Tibial artery (tissue), 4 donors: ENCODE measurements around the gene NCKIPSD.

Experiments
- DNase-seq, 2 donors: peaks; one replicate each; pipeline ENCODE4 v3.0.0-alpha.2; 2019
- H3K27ac ChIP-seq, 2 donors: fragments of 200-600 bp; sonication (generic) in 1 of 2; 1 replicate in 1 of 2; 2 replicates in 1 of 2; pipeline ENCODE4 v1.5.1; 2018 to 2019; ENCODE audit warnings: mild to moderate bottlenecking in 1 of 2
- H3K27me3 ChIP-seq, 2 donors: fragments of 200-600 bp; sonication (generic) in 1 of 2; one replicate each; pipeline versions ENCODE4 v1.5.1 to v1.6.0; 2016 to 2019
- H3K36me3 ChIP-seq, 3 donors: fragments of 200-600 bp; sonication (generic) in 2 of 3; one replicate each; pipeline ENCODE4 v1.5.1; 2016 to 2019; ENCODE audit warnings: mild to moderate bottlenecking in 2 of 3
- H3K4me1 ChIP-seq, 4 donors: fragments of 200-600 bp; sonication (generic) in 2 of 4; 1 replicate in 3 of 4; 2 replicates in 1 of 4; pipeline ENCODE4 v1.5.1; 2016 to 2019
- H3K4me3 ChIP-seq, 2 donors: fragments of 200-600 bp; sonication (generic) in 1 of 2; 1 replicate in 1 of 2; 2 replicates in 1 of 2; pipeline ENCODE4 v1.5.1; 2018 to 2019; ENCODE audit warnings: mild to moderate bottlenecking in 2 of 2
- H3K9me3 ChIP-seq, 3 donors: fragments of 200-600 bp; sonication (generic) in 1 of 3; one replicate each; pipeline ENCODE4 v1.5.1; 2016 to 2019
- intact Hi-C: fragments of 100-400 bp; cut with DNase I; formaldehyde crosslinking; loops from one replicate; pipeline ENCODE4 v1.15.0; 2023; ENCODE audit warnings: low total_unique reads
- TF ChIP-seq, protein P1 (sequence below), 2 experiments: fragments of 200-600 bp in 1 of 2; fragments of 450-650 bp in 1 of 2; IDR thresholded peaks; one replicate each; pipeline ENCODE4 v1.5.1; 2017 to 2019; ENCODE audit warnings: antibody characterized with exemption in 2 of 2, mild to moderate bottlenecking in 1 of 2, moderate library complexity in 1 of 2

NCKIPSD gene

DNA sequence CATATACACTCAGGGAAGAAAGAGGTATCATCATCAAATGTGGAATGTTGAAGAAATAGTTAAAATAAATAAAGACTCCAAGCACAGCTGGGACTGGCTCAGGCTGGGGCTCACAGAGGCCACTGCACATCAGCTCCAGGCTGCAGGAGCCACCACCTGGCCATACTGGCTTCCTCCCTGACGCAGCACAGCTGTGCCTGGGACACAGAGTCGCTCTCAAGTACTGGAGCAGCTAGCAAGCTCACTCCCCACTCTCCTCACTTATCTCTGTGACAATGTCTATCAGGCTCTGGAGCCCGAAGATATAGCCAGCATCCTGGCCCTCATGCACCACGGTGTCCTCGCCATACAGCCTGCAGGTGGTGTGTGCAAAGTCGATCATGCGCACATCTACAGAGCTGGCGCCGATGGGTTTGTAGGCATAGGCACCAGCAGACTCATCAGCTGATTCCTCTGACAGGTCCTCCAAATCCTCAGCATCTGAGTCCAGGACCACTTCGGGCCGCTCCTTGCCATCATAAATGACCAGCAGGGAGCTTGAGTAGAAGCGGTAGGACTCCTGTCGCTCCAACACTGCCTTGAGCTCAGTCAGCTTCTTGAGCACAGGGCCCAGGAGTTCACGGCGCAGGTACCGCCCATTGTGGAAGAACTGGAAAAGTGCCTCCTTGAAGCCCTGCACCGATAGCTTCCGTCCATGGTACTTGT is 2.5 kb upstream of the NCKIPSD start:
- TF ChIP-seq, protein P1, sequence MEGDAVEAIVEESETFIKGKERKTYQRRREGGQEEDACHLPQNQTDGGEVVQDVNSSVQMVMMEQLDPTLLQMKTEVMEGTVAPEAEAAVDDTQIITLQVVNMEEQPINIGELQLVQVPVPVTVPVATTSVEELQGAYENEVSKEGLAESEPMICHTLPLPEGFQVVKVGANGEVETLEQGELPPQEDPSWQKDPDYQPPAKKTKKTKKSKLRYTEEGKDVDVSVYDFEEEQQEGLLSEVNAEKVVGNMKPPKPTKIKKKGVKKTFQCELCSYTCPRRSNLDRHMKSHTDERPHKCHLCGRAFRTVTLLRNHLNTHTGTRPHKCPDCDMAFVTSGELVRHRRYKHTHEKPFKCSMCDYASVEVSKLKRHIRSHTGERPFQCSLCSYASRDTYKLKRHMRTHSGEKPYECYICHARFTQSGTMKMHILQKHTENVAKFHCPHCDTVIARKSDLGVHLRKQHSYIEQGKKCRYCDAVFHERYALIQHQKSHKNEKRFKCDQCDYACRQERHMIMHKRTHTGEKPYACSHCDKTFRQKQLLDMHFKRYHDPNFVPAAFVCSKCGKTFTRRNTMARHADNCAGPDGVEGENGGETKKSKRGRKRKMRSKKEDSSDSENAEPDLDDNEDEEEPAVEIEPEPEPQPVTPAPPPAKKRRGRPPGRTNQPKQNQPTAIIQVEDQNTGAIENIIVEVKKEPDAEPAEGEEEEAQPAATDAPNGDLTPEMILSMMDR (IDR thresholded peaks at IDR 0.05), result no peak
- H3K4me3 ChIP-seq, result no peak overlapping the region
- intact Hi-C loops, result loop anchor here (10.0 kb wide), 1 partner anchor 223 kb away; a partner anchor contains a TSS
- peaks cover 0 to 43% (median 31%) of the 10 kb centered on the region in 4 donors for H3K4me1 ChIP-seq
- peak overlapping the region in 1 of 2 donors; percentile 74 for H3K27ac ChIP-seq
- no peak for DNase-seq
- no peaks in the 10 kb centered on the region for H3K27me3 ChIP-seq
- no peaks in the 10 kb centered on the region for H3K9me3 ChIP-seq
- peaks cover 50 to 61% (median 59%) of the 10 kb centered on the region in 3 donors for H3K36me3 ChIP-seq

DNA sequence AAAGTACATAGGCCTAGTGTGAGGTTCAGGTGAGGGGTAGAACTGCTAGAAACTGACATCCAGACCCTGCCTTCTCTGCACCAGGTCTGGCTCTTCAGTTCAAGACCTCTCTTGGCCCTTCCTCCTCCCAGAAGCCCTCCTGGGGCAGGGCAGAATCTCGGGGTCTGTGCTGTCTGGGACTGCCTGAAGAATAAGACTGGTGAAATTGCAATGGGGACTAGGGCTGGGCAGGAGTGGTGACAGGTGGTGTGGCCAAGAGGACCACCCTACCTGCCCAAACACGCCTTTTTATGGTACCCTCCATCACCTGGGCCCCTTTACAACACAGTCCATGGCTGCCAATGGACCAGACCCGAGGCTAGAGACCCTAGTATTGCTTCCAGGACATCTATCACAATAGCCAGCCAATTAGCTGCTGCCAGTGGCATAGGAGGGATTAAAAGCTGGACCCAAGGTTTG is 1.5 kb upstream of the NCKIPSD start:
- no peak overlapping the region for H3K4me3 ChIP-seq
- no peaks in the 10 kb centered on the region for H3K27me3 ChIP-seq
- peak overlapping the region; percentile 74 to 89 for H3K27ac ChIP-seq
- peaks cover 42 to 56% (median 50%) of the 10 kb centered on the region in 3 donors for H3K36me3 ChIP-seq
- intact Hi-C loops, result loop anchor here (10.0 kb wide), 1 partner anchor 222 kb away; a partner anchor contains a TSS
- TF ChIP-seq, protein P1 (IDR thresholded peaks at IDR 0.05), result no peak
- no peaks in the 10 kb centered on the region for H3K9me3 ChIP-seq
- peaks cover 0 to 38% (median 32%) of the 10 kb centered on the region in 4 donors for H3K4me1 ChIP-seq
- no peak for DNase-seq

GRCh38 chr3:48686538-48687219 is 964 bp upstream of the NCKIPSD start:
- no peak for DNase-seq
- Histone ChIP-seq H3K9me3 (no peaks in the 10 kb centered on the region), H3K27ac (peak overlapping the region; percentile 74 to 89), H3K4me3 (peak overlapping the region; percentile 67 to 90), H3K36me3 (peaks cover 42 to 56% (median 50%) of the 10 kb centered on the region in 3 donors), H3K4me1 (peaks cover 0 to 37% (median 32%) of the 10 kb centered on the region in 4 donors), H3K27me3 (no peaks in the 10 kb centered on the region)
- TF ChIP-seq, protein P1 (IDR thresholded peaks at IDR 0.05), result no peak
- intact Hi-C loops, result loop anchor here (10.0 kb wide), 1 partner anchor 222 kb away; a partner anchor contains a TSS

- intact Hi-C loops, result loop anchor here (10.0 kb wide), 1 partner anchor 220 kb away; a partner anchor contains a TSS
- H3K27ac ChIP-seq, result peak overlapping the region; percentile 74 to 89
- TF ChIP-seq, protein P1 (IDR thresholded peaks at IDR 0.05), result no peak
- peaks cover 0 to 37% (median 32%) of the 10 kb centered on the region in 4 donors for H3K4me1 ChIP-seq
- H3K4me3 ChIP-seq, result peak overlapping the region; percentile 67 to 90
- no peak for DNase-seq
- H3K36me3 ChIP-seq, result peaks cover 38 to 56% (median 52%) of the 10 kb centered on the region in 3 donors
- H3K27me3 ChIP-seq, result no peaks in the 10 kb centered on the region
- no peaks in the 10 kb centered on the region for H3K9me3 ChIP-seq
Measured at GRCh38 chr3:48685293-48685602, 467 bp downstream of the NCKIPSD start.

GRCh38 chr3:48684480-48685143 is 1.1 kb downstream of the NCKIPSD start:
- Histone ChIP-seq H3K27me3 (no peaks in the 10 kb centered on the region), H3K9me3 (no peaks in the 10 kb centered on the region), H3K36me3 (peaks cover 41 to 56% (median 52%) of the 10 kb centered on the region in 3 donors), H3K4me3 (peak overlapping the region; percentile 67 to 90), H3K4me1 (peaks cover 0 to 37% (median 32%) of the 10 kb centered on the region in 4 donors), H3K27ac (peak overlapping the region; percentile 74 to 89)
- intact Hi-C loops, result loop anchor here (10.0 kb wide), 1 partner anchor 220 kb away; a partner anchor contains a TSS
- peak in 1 of 2 donors; percentile 76 for DNase-seq
- TF ChIP-seq, protein P1 (IDR thresholded peaks at IDR 0.05), result no peak
